B cell (primary cell): ENCODE results near the gene TFAP2A.

ENCODE experiments used
- CTCF ChIP-seq: fragments of 200-600 bp; IDR thresholded peaks from one replicate; pipeline ENCODE4 v1.8.0; 2022; ENCODE audit warnings: antibody characterized with exemption, mild to moderate bottlenecking
- EZH2 ChIP-seq: IDR thresholded peaks from 2 replicates; pipeline ENCODE4 v1.6.1; 2012; ENCODE audit warnings: borderline replicate concordance, low read depth, mild to moderate bottlenecking, moderate library complexity, low read length; ENCODE audit not compliant: insufficient read depth, poor library complexity, severe bottlenecking

GRCh38 chr6:10451828-10452509 lies 37.1 kb upstream of the TFAP2A start:
- TF ChIP-seq EZH2 (no peak), CTCF (no peak)
